DLD1 (cell line): ENCODE data around the gene HOXA4.

Experiments
- in situ Hi-C: cut with HindIII; loops from 2 replicates; pipeline ENCODE4 v1.10.0; 2017; ENCODE audit warnings: low sequenced_read_pairs

Gene HOXA4

DNA sequence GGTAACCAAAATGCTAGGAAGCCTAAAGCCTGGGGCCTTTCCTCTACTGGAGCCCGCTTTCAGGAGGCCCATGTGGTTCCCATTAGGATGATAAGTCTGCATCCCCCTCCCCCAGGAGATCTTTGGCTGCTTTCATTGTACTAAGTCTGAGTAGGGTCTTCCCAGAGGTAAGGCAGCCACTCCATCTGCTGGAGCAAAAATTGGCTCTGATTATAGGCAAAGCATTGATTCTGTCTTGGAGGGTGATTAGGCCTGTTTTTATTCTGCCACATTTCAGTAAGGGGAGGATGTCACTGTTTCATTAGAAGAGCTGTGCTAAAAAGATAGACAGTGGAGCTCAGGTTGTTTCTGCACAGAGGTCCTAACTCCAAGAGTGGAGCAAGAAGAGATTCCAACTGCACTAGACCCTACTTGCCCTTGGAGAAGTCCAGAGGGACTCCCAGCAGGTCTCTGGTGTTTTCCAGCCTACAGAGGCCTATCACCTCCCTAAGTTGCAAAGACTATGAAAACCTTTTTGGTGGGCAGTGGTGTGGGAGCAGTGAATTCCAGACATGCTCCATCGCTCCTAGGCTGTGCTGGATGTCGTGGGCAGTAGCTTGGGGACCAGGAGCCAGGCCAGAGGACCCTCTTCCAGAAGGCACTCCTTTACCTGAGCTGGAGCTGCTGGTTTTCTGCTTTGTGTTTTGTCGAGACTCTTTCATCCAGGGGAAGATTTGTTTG is 20.9 kb downstream of the HOXA4 start:
- in situ Hi-C loops: no loop called here

DNA sequence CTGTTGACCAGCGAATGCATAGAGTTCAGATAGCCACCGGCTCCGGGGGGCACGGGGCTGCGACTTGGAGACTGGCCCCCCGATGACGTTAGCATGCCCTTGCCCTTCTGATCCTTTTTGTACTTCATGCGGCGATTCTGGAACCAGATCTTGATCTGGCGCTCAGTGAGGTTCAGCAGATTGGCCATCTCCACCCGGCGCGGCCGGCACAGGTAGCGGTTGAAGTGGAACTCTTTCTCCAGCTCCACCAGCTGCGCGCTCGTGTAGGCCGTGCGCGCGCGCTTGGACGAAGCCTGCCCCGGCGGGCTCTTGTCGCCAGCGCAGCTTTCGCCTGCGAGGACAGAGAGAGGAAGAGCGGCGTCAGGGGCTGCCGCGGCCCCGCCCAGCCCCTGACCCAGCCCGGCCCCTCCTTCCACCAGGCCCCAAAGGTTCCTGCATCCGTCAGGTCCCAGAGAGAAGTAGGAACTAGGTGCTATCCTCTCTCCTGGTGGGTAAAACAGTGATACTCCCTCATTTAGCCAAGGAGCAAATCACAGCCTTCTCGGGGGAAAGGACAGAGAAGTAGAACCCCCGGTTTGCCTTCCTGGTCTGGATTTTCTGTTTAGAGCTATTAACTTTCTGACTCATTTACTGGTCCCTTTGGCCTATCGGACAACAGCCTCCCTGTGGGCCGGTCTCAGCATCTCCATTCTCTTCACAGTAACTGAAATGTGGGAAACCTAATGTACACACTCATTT is 22.0 kb downstream of the HOXA4 start:
- in situ Hi-C loops: no loop called here

DNA sequence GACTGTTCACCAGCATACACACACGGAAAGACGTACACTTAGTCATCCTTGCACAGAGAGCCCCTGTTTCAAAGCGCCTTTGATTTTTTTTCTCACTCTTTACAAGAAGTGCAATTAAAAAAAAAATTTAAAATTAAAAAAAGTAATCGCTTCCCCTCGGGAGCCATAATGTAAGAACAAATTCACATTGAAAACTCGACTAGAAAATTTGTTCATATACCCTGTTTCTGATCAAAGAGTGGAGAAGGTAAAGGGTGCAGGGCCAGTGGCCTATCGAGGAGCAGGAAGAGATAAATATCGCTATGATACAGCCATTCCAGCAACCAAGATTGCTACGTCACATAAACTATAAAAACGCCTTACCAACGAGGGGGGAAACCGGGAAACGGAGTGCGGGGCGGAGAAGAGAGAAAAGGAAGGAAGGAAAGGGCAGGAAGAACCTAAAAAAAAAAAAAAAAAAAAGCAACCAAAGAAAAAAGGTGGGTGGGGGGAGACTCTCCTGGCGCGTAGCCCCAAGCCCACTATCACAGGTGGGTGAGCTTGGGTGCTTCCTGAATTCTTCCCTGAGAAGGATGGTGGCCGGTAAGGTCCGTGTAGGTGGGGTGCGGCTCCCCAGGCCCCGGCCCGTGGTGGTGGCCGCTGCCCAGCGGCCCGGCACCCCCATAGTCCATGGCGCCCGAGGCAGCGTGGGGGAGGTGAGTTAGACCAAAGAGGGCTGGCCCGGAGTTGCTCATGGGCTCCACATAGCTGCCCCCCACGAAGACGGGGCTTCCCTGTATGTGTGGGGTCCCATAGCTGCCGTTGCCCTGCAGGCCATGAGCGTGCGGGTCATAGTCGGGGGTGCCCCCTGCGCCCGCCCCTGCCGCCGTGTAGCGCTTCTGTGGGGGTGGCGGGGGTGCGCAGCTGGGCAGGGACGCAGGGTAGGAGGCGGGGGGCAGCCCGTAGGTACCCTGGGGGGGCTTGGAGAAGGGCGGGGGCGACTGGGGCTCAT is 22.9 kb downstream of the HOXA4 start:
- in situ Hi-C loops: no loop called here

GRCh38 chr7:27106901-27107240 is 23.7 kb downstream of the HOXA4 start:
- in situ Hi-C loops: no loop called here

DNA sequence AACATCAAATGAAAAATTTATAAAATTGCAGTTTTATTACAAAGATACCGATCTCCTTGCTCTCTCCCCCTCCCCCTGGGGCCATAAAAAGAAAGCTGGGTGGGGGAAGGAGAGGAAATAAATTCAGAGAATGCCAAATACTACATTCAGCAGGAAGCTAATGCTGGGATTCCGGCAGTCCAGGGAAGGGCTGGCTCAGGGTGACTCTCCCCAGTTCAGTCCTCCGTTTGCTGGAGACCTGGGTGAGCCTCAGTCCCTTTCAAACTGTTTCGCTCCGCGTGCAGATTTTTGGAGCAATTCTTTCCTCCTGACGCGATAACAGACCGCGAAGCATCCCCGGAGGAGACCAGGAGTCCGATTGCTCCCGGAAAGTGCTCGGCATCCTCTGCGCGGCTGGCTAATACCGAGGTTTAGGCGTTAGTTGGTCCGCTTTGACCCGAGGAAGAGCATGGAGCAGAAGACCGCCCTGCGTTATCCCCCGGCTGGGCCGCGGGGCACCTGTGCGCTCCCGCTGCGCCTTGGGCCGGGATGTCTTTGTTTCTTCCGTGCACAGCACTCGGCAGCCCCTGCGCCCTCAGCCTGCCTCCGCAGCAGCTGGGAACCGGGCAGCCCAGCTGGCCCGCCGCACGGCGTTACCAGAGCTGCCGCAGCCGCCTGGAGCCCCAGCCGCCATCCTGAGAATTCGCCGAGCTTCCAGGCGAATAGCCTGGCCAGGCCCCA is 24.2 kb downstream of the HOXA4 start:
- in situ Hi-C loops: no loop called here

- in situ Hi-C loops: no loop called here
Observed at GRCh38 chr7:27105301-27106031, 25.1 kb downstream of the HOXA4 start.

- in situ Hi-C loops: no loop called here
Observed at GRCh38 chr7:27104341-27105058, 26.1 kb downstream of the HOXA4 start.

- in situ Hi-C loops: no loop called here
Observed at GRCh38 chr7:27103489-27104226, 26.9 kb downstream of the HOXA4 start.

DNA sequence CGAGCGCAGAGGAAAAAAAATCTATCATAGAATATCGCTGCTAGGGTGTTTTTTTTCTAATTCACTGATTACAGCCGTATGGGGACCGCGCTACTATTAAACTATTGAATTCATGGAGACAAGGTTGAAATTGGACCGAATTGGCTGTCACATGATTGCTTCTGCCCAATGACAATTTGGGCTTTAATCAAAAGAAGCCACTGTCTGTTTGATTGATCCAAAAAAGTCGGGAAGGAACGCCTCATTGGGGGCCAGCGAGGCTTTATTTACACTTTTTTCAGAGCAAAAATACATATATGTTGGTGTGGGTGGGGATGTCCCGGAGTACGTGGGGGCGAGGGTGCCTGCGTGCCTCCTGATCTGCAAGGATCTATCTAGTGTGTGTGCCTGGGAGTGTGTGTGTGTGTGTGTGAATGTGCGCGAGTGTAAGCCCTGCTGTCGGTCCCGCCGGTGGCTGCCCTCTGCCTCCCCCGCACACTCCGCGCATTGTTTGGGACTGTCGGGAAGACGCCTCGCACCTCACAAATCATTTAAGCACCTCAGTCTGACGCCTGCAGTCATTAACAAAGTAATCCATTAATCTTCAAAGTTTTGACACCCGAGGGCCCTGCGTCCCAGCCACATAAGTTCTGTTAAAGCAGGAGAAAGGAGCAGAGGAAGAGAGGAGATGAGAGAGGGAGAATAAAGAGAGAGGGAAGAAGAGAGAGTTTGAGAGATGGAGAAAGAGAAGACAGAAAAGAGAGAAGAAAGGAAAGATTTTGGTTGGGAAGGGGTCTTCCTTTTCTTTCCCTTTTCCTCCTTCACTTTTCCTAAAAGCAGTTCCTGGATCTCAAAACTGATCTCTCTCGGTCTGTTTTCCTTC is 27.7 kb downstream of the HOXA4 start, which contains the start of gene HOXA2:
HOXA2 (minus strand) TSS at position 103 of the 862 bp plus-strand sequence. CDS start 183 bp downstream, outside the sequence.
- in situ Hi-C loops: no loop called here

GRCh38 chr7:27101957-27102580 is 28.5 kb downstream of the HOXA4 start:
- in situ Hi-C loops: no loop called here

- in situ Hi-C loops: no loop called here
Observed at GRCh38 chr7:27101171-27101956, 29.2 kb downstream of the HOXA4 start.

- in situ Hi-C loops: no loop called here
Observed at GRCh38 chr7:27100694-27101170, 29.8 kb downstream of the HOXA4 start.

DNA sequence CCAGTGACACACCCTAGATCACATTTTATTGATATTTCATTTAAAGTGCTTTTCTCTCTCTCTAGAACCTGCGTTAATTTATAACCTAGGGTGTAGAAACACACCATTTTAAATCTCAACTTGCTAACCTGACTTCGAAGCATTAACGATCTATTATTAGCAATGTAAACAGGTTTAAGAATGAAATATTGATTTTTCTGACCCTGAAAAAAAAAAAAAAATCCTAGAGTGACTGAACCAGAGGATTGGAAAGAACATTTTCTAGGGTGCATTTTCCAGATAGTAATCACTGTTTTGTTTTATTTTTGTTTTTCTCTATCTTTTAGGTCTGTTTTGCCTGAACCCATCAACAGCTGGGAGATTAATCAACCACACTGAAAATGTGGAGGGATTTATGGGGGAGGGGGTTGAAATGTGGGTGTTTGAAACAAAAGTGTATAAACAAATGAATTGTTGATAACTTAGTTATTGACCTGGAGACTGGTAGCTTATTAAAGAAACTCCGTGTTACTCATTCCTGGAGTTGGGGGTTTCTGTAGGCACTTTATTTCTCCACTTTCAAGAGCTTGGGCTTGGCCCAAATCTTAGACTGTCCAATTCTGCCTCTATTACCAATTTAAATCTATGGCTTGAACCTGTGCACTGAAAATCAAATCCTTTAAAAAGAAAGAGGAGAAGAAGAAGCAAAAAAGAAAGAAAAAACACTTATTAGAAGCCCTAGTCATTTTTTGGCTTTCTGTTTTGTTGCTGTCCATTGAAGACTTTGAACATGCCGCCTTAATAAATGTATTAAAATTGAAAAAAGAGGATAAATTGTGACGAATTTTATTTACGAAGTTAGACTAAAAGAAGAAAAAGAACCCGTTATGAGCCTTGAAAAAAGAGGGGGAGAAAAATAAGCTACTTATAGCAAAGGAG is 30.8 kb downstream of the HOXA4 start:
- in situ Hi-C loops: no loop called here

DNA sequence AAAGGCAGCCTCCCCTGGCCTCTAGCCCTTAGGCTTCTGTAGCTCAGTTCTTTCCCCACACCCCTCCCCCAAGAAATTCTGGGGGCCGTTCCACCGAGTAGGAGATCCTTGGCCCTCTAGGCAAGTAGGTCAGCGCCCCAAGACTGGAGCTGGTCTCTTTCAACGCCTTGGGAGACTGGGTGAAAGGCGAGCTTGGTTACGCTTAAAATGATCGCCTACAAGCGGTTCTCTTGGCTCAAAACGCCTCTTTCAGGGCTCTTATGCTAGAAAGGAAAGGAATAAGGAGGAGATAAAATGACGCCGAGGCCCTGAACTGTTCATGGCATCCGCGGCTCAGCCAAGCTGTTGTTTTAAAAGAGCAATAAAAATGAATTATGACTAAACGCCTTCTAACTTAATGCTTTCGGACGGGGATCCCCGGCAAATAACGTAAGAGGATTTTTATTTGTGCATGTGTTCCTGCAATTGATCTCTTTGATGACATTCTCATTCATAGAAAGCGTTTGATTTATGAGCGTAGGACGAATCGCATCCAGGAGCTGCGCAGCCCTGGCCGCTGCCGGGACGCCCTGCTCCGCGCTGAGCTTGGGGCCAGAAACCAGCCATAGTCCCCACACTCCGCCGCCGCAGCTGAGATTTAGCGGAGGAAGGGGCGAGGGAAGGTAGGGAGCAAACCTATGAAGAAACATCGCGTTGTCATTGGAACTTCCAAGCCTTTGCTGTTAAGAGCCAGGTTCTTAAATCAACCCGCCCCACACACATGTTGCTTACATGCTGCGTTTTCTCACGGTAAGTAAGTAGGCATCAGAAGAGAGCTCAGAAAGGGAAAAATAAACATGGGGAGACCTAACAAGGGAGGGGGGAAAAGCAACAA is 31.7 kb downstream of the HOXA4 start:
- in situ Hi-C loops: no loop called here
